HL-60 (cell line): Measurements from ENCODE around the gene MYH15.

Experiments used
- DNase-seq, 2 experiments: peaks; one replicate each; pipeline ENCODE4 v3.0.0-alpha.2; 2010 to 2020; ENCODE audit warnings: low read depth in 1 of 2, low spot score in 1 of 2
- H3K27ac ChIP-seq: fragments of 250-450 bp; sonication (Bioruptor Pico); replicated peaks from 2 replicates; pipeline ENCODE4 v1.5.1; 2020; ENCODE audit warnings: mild to moderate bottlenecking, moderate library complexity
- H3K27me3 ChIP-seq: fragments of 250-450 bp; sonication (Bioruptor Pico); 2 replicates; pipeline ENCODE4 v1.5.1; 2021; ENCODE audit warnings: mild to moderate bottlenecking, moderate library complexity; ENCODE audit not compliant: insufficient read depth, poor library complexity, severe bottlenecking
- H3K4me3 ChIP-seq: replicated peaks from 2 replicates; pipeline ENCODE4 v1.5.1; 2011; ENCODE audit warnings: mild to moderate bottlenecking, control low read depth, low read length; ENCODE audit not compliant: insufficient read depth
- CTCF ChIP-seq: IDR thresholded peaks from one replicate; pipeline ENCODE4 v1.5.1; 2011; ENCODE audit warnings: low read length, control low read depth, inconsistent platforms; ENCODE audit not compliant: insufficient read depth
- GABPA ChIP-seq: IDR thresholded peaks from 2 replicates; pipeline ENCODE4 v1.6.1; 2012; ENCODE audit warnings: low read depth
- POLR2AphosphoS5 ChIP-seq: IDR thresholded peaks from 2 replicates; pipeline ENCODE4 v1.6.1; 2012; ENCODE audit warnings: low read depth
- REST ChIP-seq: IDR thresholded peaks from 2 replicates; pipeline ENCODE4 v1.6.1; 2012; ENCODE audit warnings: low read depth; ENCODE audit not compliant: insufficient replicate concordance
- SPI1 ChIP-seq: IDR thresholded peaks from 2 replicates; pipeline ENCODE4 v1.6.1; 2012; ENCODE audit warnings: low read depth, mild to moderate bottlenecking, borderline replicate concordance

MYH15 gene

GRCh38 chr3:108450444-108450843, 60.0 kb downstream of the MYH15 start:
- DNase-seq, result no peak
- Histone ChIP-seq H3K4me3 (no peak overlapping the region), H3K27me3 (no peaks in the 10 kb centered on the region), H3K27ac (no peak overlapping the region)
- TF ChIP-seq POLR2AphosphoS5, result no peak
- TF ChIP-seq SPI1, result no peak
- no peak for TF ChIP-seq REST
- TF ChIP-seq GABPA, result no peak
- no peak for TF ChIP-seq CTCF

GRCh38 chr3:108448593-108448992, 61.8 kb downstream of the MYH15 start:
- Histone ChIP-seq H3K27ac (no peak overlapping the region), H3K4me3 (no peak overlapping the region), H3K27me3 (no peaks in the 10 kb centered on the region)
- TF ChIP-seq SPI1, result no peak
- TF ChIP-seq POLR2AphosphoS5, result no peak
- no peak for TF ChIP-seq REST
- no peak for TF ChIP-seq GABPA
- no peak for TF ChIP-seq CTCF
- no peak for DNase-seq

GRCh38 chr3:108447096-108447847, 63.1 kb downstream of the MYH15 start:
- no peak for DNase-seq
- no peak overlapping the region for H3K4me3 ChIP-seq
- H3K27ac ChIP-seq, result no peak overlapping the region
- H3K27me3 ChIP-seq, result no peaks in the 10 kb centered on the region
- no peak for TF ChIP-seq POLR2AphosphoS5
- TF ChIP-seq GABPA, result no peak
- no peak for TF ChIP-seq CTCF
- TF ChIP-seq SPI1, result no peak
- TF ChIP-seq REST, result no peak
